Testis (tissue), 3 donors: ENCODE data around the gene MZT1. TPM values are rescaled to one million over a fixed set of nuclear protein-coding genes. Genes with fewer than 3 reads are reported as not detected.
"Not testable (repeated sequence)": the region's sequence is repeated elsewhere in the genome, so short reads cannot be mapped to it uniquely, and the experiment has no call there.

Experiments
- DNase-seq: peaks from one replicate; pipeline ENCODE4 v3.0.0-alpha.2; 2019
- H3K27ac ChIP-seq, 2 donors: fragments of 200-600 bp; sonication (generic); one replicate each; pipeline ENCODE4 v1.5.1; 2019
- H3K27me3 ChIP-seq: fragments of 200-600 bp; sonication (generic); one replicate; pipeline ENCODE4 v1.5.1; 2019
- H3K36me3 ChIP-seq: fragments of 200-600 bp; sonication (generic); one replicate; pipeline ENCODE4 v1.5.1; 2017; ENCODE audit warnings: low read depth; ENCODE audit errors: missing control alignments
- H3K4me1 ChIP-seq: fragments of 200-600 bp; sonication (generic); one replicate; pipeline ENCODE4 v1.5.1; 2019
- H3K4me3 ChIP-seq, 2 donors: fragments of 200-600 bp; sonication (generic); one replicate each; pipeline ENCODE4 v1.5.1; 2017 to 2019
- H3K9me3 ChIP-seq: fragments of 200-600 bp; sonication (generic); one replicate; pipeline ENCODE4 v1.5.1; 2017
- POLR2A ChIP-seq: fragments of 450-650 bp; IDR thresholded peaks from one replicate; pipeline ENCODE4 v1.6.1; 2017; ENCODE audit warnings: antibody characterized with exemption, mild to moderate bottlenecking, moderate library complexity
- WGBS, 2 donors: methylation state at CpG; one replicate each; pipeline ENCODE4 v1.1.5; 2018; 5-methylcytosine and 5-hydroxymethylcytosine counted together
- intact Hi-C: fragments of 100-400 bp; cut with DNase I; formaldehyde crosslinking; loops from one replicate; pipeline ENCODE4 v1.15.1; 2023; ENCODE audit warnings: low total_unique reads
- polyA plus RNA-seq: library from polyadenylated mRNA; stranded (reverse); fragments of 350-450 nt; fragmentation: Illumina TruSeq; extraction: RNeasy Lipid Tissue Mini Kit (QIAGEN cat#74804); gene quantifications from one replicate; pipeline ENCODE4 v1.2.3, GENCODE V29; 2014; ENCODE audit warnings: low read depth, low replicate concordance; ENCODE audit not compliant: insufficient read depth
- total RNA-seq, 2 donors: library from RNA; depleted of rRNA; stranded (reverse); fragments of >200 nt; gene quantifications; one replicate each; pipeline ENCODE4 v1.2.3, GENCODE V29; 2016
- TF ChIP-seq, protein P1 (sequence below), 3 experiments: fragments of 450-650 bp in 2 of 3; fragments of 200-600 bp in 1 of 3; sonication (generic) in 1 of 3; IDR thresholded peaks; one replicate each; pipeline ENCODE4 v1.5.1; 2016 to 2019; ENCODE audit warnings: antibody characterized with exemption in 3 of 3, mild to moderate bottlenecking in 2 of 3, moderate library complexity in 1 of 3

Gene MZT1
- total and polyA plus RNA-seq, 3 donors from 2014 or later, result 4.0 to 8.6 (median 4.3) TPM

DNA sequence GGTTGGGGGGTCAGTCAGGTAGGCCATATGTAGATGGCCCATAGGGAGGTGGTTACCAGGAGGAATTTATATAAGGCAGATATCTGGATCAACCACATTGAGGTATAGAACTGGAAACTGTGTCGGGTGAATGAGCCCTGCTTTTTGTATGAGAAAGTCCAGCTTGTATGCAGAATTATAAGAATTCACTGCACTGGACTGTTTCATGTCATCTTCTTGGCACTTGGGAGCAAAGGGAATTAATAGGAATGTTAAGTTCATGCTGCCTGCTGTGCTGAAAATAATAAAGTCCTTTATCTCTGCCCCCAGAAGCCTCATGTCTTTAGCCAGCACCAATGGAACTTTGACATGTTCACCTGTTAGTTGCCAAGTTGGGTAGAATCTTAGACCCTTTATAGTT lies 12.6 kb upstream of the MZT1 start:
- no peak for TF ChIP-seq POLR2A
- TF ChIP-seq, protein P1, sequence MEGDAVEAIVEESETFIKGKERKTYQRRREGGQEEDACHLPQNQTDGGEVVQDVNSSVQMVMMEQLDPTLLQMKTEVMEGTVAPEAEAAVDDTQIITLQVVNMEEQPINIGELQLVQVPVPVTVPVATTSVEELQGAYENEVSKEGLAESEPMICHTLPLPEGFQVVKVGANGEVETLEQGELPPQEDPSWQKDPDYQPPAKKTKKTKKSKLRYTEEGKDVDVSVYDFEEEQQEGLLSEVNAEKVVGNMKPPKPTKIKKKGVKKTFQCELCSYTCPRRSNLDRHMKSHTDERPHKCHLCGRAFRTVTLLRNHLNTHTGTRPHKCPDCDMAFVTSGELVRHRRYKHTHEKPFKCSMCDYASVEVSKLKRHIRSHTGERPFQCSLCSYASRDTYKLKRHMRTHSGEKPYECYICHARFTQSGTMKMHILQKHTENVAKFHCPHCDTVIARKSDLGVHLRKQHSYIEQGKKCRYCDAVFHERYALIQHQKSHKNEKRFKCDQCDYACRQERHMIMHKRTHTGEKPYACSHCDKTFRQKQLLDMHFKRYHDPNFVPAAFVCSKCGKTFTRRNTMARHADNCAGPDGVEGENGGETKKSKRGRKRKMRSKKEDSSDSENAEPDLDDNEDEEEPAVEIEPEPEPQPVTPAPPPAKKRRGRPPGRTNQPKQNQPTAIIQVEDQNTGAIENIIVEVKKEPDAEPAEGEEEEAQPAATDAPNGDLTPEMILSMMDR (IDR thresholded peaks at IDR 0.05), result no peak
- no peaks in the 10 kb centered on the region for H3K4me1 ChIP-seq
- no peaks in the 10 kb centered on the region for H3K9me3 ChIP-seq
- intact Hi-C loops, result no loop called here
- no peaks in the 10 kb centered on the region for H3K27me3 ChIP-seq
- no peak for DNase-seq
- H3K27ac ChIP-seq, result no peak overlapping the region
- WGBS, 2 donors, result 73 to 79% methylated on average over 1 of the region's 1 CpG
- H3K4me3 ChIP-seq, result no peak overlapping the region
- H3K36me3 ChIP-seq, result no peaks in the 10 kb centered on the region

DNA sequence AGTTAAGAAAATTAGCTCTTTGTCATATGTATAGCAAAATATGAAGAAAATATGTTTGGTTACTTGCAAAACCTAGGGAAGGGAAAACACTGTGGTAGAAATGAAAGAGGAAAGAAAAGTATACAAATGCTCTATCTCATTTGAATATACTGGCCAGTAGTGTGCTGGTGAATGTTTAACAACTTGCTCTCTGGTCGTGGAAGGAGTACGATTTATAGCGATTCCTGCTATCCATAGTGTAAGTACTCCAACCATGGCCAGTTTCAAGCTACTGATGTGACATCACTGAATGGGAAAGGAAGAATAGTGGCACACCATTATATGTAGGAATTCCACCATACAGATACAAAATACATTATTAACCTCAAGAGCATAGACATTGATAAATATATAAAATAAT lies 9.6 kb upstream of the MZT1 start:
- no peaks in the 10 kb centered on the region for H3K27me3 ChIP-seq
- H3K4me3 ChIP-seq, result no peak overlapping the region
- no peak for DNase-seq
- H3K4me1 ChIP-seq, result no peaks in the 10 kb centered on the region
- WGBS, 2 donors, result 91 to 94% methylated on average over 3 of the region's 3 CpGs
- TF ChIP-seq, protein P1 (IDR thresholded peaks at IDR 0.05), result no peak
- no peak for TF ChIP-seq POLR2A
- intact Hi-C loops, result no loop called here
- no peaks in the 10 kb centered on the region for H3K36me3 ChIP-seq
- no peak overlapping the region for H3K27ac ChIP-seq
- H3K9me3 ChIP-seq, result no peaks in the 10 kb centered on the region

DNA sequence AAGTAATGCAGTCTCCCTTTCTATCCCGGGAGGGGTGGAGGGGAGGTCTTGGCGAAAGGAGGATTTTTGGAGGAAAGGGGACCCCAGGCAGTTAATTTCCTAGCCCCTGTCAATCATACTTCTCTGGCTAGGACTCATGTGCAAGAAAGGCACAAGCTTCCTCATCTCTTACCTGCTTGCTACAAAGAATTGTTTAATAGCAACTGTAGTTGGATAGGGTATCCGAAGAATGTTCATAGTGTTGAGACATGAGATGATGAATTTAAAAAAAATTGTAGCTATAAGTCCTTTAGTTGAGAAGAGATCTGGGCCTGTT lies 819 bp upstream of the MZT1 start:
- intact Hi-C loops, result no loop called here
- Histone ChIP-seq H3K4me3 (peak overlapping the region; percentile 73 to 78), H3K9me3 (no peaks in the 10 kb centered on the region), H3K4me1 (peaks cover 4% of the 10 kb centered on the region), H3K36me3 (no peaks in the 10 kb centered on the region), H3K27ac (peak overlapping the region in 1 of 2 donors; percentile 54), H3K27me3 (no peaks in the 10 kb centered on the region)
- no peak for DNase-seq
- no peak for TF ChIP-seq POLR2A
- TF ChIP-seq, protein P1 (IDR thresholded peaks at IDR 0.05), result no peak
- WGBS, 2 donors, result 2 to 4% methylated on average over 3 of the region's 3 CpGs

DNA sequence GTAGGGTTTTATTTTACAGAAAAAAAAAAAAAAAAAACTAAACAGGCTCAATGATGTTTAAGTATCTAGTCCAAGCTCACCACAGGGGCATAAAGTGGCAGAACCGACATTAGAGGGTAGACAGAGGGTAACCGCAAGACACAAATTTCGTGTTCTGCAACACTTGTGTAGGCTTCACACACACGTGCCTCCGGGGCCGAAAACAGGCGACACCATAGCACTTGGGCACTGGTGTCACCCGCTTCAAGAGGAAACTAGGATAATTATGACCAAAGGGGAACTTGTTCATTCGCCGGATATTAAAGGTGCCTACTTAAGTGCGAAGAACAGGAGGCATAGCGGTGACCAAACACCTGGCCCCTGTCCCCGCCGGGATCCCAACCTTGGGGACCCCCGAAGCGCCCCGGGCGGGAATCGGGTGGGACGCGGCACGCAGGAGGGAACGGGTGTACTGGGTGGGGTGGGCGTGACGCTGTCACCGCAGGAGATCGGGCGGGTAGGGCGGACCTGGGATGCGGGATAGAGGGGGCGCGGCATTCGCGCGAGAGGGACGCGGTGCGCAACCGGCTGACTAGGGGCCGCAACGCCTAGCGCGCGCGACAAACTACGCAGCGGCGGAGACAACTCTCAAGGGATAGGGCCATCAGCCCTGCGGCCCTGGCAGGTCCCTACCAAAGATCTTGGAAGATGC lies 558 bp downstream of the MZT1 start:
- DNase-seq, result peak; percentile 44
- WGBS, 2 donors, result 3 to 4% methylated on average over 12 to 39 of the region's 49 CpGs
- TF ChIP-seq, protein P1 (IDR thresholded peaks at IDR 0.05), result no peak
- TF ChIP-seq POLR2A, result no peak
- Histone ChIP-seq H3K36me3 (no peaks in the 10 kb centered on the region), H3K9me3 (no peaks in the 10 kb centered on the region), H3K4me3 (peak overlapping the region; percentile 73 to 78), H3K27ac (peak overlapping the region; percentile 23 to 36), H3K27me3 (no peaks in the 10 kb centered on the region), H3K4me1 (peaks cover 4% of the 10 kb centered on the region)
- intact Hi-C loops, result no loop called here

DNA sequence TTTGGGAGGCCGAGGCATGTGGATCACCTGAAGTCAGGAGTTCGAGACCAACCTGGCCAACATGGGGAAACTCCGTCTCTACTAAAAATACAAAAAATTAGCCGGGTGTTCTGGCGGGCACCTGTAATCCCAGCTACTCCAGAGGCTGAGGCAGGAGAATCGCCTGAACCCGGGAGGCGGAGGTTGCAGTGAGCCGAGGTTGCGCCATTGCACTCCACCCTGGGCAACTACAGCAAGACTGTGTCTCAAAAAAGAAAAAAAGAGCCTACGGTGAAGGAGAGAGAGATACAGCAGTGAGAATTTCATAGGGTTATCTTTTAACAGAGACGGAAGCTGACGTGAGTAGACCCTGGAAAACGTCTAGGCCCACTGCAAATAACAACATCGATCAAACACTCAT lies 1.2 kb downstream of the MZT1 start:
- intact Hi-C loops, DNase-seq, H3K36me3 ChIP-seq, H3K9me3 ChIP-seq, H3K4me1 ChIP-seq, H3K27me3 ChIP-seq, H3K27ac ChIP-seq: not testable (repeated sequence)
- H3K4me3 ChIP-seq, result peak overlapping the region in 1 of 2 donors; percentile 78
- 52 to 78% methylated on average over 15 of the region's 15 CpGs for WGBS, 2 donors
